HepG2 (cell line): ENCODE results near the gene KIAA0825. TPM values are rescaled to one million over a fixed set of nuclear protein-coding genes. Genes with fewer than 3 reads are reported as not detected.

ENCODE experiments used
- ATAC-seq: fragments of 200-7000 bp; cut with Tn5 transposase; 3 replicates; pipeline ENCODE4 v1.9.1; 2020; ENCODE audit warnings: mild to moderate bottlenecking, moderate library complexity
- BruUV-seq: library from RNA; stranded (reverse); fragments of 400-500 nt; replicated peaks from 2 replicates; lab custom pipeline; 2021; lab: Mats Ljungman, UMichigan
- CTCF ChIA-PET: fragments of 300-600 bp; formaldehyde crosslinking; extraction: SDS; loops from one replicate; lab custom pipeline; 2021; ENCODE audit warnings: low total read pairs, inconsistent platforms, low intra/inter-chr PET ratio; lab: Yijun Ruan, JAX
- POLR2A ChIA-PET: fragments of 350-600 bp; sonication (Branson Sonifier 250); formaldehyde crosslinking; loops from one replicate; lab custom pipeline; 2020; ENCODE audit warnings: antibody characterized with exemption, inconsistent platforms; lab: Yijun Ruan, JAX
- DNase-seq: peaks from one replicate; pipeline ENCODE4 v3.0.0-alpha.2; 2015; ENCODE audit warnings: low spot score
- FAIRE-seq: peaks from 3 replicates; lab custom pipeline; 2011; peaks lifted over from hg19 to GRCh38; lab: Jason Lieb, UNC
- H2AFZ ChIP-seq: one replicate; pipeline ENCODE4 v1.6.1; 2011; ENCODE audit warnings: low read length, inconsistent platforms
- H3K27ac ChIP-seq: fragments of 300-600 bp; 3 replicates; pipeline ENCODE4 v1.8.0; 2011; ENCODE audit warnings: mixed run types, mild to moderate bottlenecking, mixed read lengths, low read length, inconsistent platforms; ENCODE audit not compliant: insufficient read depth; ENCODE audit errors: extremely low read length
- H3K27me3 ChIP-seq, 2 experiments: fragments of 200-600 bp in 1 of 2; 2 replicates in 1 of 2; 3 replicates in 1 of 2; pipeline versions ENCODE4 v1.6.0 to v1.8.0; 2011; ENCODE audit warnings: low read length in 2 of 2, mild to moderate bottlenecking in 2 of 2, moderate library complexity in 2 of 2, inconsistent platforms in 1 of 2; ENCODE audit not compliant: insufficient read depth in 2 of 2, control insufficient read depth in 1 of 2
- H3K36me3 ChIP-seq, 2 experiments: fragments of 200-600 bp in 1 of 2; replicated peaks in 1 of 2; 2 replicates in 1 of 2; 3 replicates in 1 of 2; pipeline versions ENCODE4 v1.5.1 to v1.8.0; 2011; ENCODE audit warnings: low read length in 2 of 2, inconsistent platforms in 1 of 2; ENCODE audit not compliant: insufficient read depth in 2 of 2, control insufficient read depth in 1 of 2
- H3K4me1 ChIP-seq: 2 replicates; pipeline ENCODE4 v1.5.1; 2012; ENCODE audit warnings: low read length, inconsistent platforms; ENCODE audit not compliant: insufficient read depth
- H3K4me2 ChIP-seq: 2 replicates; pipeline ENCODE4 v1.6.0; 2011; ENCODE audit warnings: low read depth, low read length, inconsistent platforms
- H3K4me3 ChIP-seq, 3 experiments: fragments of 200-600 bp in 1 of 3; sonication (generic), shearing (Covaris generic) in 1 of 3; replicated peaks in 1 of 3; 2 replicates each; pipeline ENCODE4 v1.5.1; 2011 to 2016; ENCODE audit warnings: low read length in 3 of 3, inconsistent platforms in 2 of 3, low read depth in 2 of 3, mild to moderate bottlenecking in 2 of 3, control low read depth in 1 of 3, mixed read lengths in 1 of 3; ENCODE audit not compliant: insufficient read depth in 1 of 3
- H3K79me2 ChIP-seq: one replicate; pipeline ENCODE4 v1.6.1; 2011; ENCODE audit warnings: low read length, inconsistent platforms; ENCODE audit not compliant: insufficient read depth
- H3K9ac ChIP-seq: 2 replicates; pipeline ENCODE4 v1.6.0; 2011; ENCODE audit warnings: mild to moderate bottlenecking, low read depth, low read length, inconsistent platforms; ENCODE audit not compliant: insufficient read depth
- H3K9me3 ChIP-seq: 2 replicates; pipeline ENCODE4 v1.5.1; 2012; ENCODE audit warnings: mild to moderate bottlenecking, low read length
- H4K20me1 ChIP-seq: 2 replicates; pipeline ENCODE4 v1.6.0; 2011; ENCODE audit warnings: inconsistent platforms, mild to moderate bottlenecking, low read length, moderate library complexity; ENCODE audit not compliant: insufficient read depth
- DR1 ChIP-seq: sonication (generic); formaldehyde crosslinking; IDR thresholded peaks from 2 replicates; pipeline ENCODE4 v1.8.0; 2021; ENCODE audit warnings: mild to moderate bottlenecking, missing genetic modification reagents, inconsistent platforms
- FOXM1 ChIP-seq: sonication (generic); formaldehyde crosslinking; IDR thresholded peaks from 2 replicates; pipeline ENCODE4 v1.5.0; 2020; ENCODE audit warnings: missing genetic modification reagents
- GTF3A ChIP-seq: sonication (generic); formaldehyde crosslinking; conservative IDR thresholded peaks from 2 replicates; pipeline ENCODE4 v1.4.0; 2020; ENCODE audit warnings: mild to moderate bottlenecking, missing genetic modification reagents
- MAFG ChIP-seq: sonication (generic); formaldehyde crosslinking; IDR thresholded peaks from 2 replicates; pipeline ENCODE4 v1.5.1; 2020; ENCODE audit warnings: mild to moderate bottlenecking, missing genetic modification reagents
- NFKBIZ ChIP-seq: IDR thresholded peaks from 2 replicates; pipeline ENCODE4 v1.6.1; 2018; ENCODE audit warnings: missing genetic modification reagents, missing compliant biosample characterization
- PRMT3 ChIP-seq: sonication (generic); formaldehyde crosslinking; IDR thresholded peaks from 2 replicates; pipeline ENCODE4 v1.8.1; 2022; ENCODE audit warnings: low read depth, mild to moderate bottlenecking, moderate library complexity, missing genetic modification reagents, borderline replicate concordance
- SNAI1 ChIP-seq: sonication (generic); formaldehyde crosslinking; IDR thresholded peaks from 2 replicates; pipeline ENCODE4 v1.5.0; 2020; ENCODE audit warnings: mild to moderate bottlenecking, missing genetic modification reagents, borderline replicate concordance
- SOX13 ChIP-seq, 3 experiments: fragments of 450-650 bp in 1 of 3; sonication (generic) in 1 of 3; formaldehyde crosslinking in 1 of 3; IDR thresholded peaks in 2 of 3; conservative IDR thresholded peaks in 1 of 3; 2 replicates each; pipeline versions ENCODE4 v1.5.0 to v1.6.1; 2016 to 2020; ENCODE audit warnings: antibody characterized with exemption in 1 of 3, mild to moderate bottlenecking in 1 of 3, missing compliant biosample characterization in 1 of 3, missing genetic modification reagents in 1 of 3, moderate library complexity in 1 of 3
- TOE1 ChIP-seq: sonication (generic); formaldehyde crosslinking; IDR thresholded peaks from 2 replicates; pipeline ENCODE4 v1.4.0; 2020; ENCODE audit warnings: mild to moderate bottlenecking, missing genetic modification reagents
- ZNF282 ChIP-seq: fragments of 450-650 bp; IDR thresholded peaks from 2 replicates; pipeline ENCODE4 v1.6.1; 2018; ENCODE audit not compliant: partially characterized antibody
- ZNF34 ChIP-seq: sonication (generic); formaldehyde crosslinking; IDR thresholded peaks from 2 replicates; pipeline ENCODE4 v1.4.0; 2020; ENCODE audit warnings: mild to moderate bottlenecking, missing genetic modification reagents, borderline replicate concordance
- ZNF780A ChIP-seq: sonication (generic); formaldehyde crosslinking; IDR thresholded peaks from 2 replicates; pipeline ENCODE4 v1.8.0; 2022; ENCODE audit warnings: mild to moderate bottlenecking, missing genetic modification reagents, moderate library complexity
- ZSCAN21 ChIP-seq: sonication (generic); formaldehyde crosslinking; IDR thresholded peaks from 2 replicates; pipeline ENCODE4 v1.8.0; 2022; ENCODE audit warnings: mild to moderate bottlenecking, missing genetic modification reagents, moderate library complexity, borderline replicate concordance
- WGBS: methylation state at CpG from one replicate; pipeline ENCODE4 v1.1.6; 2017; ENCODE audit warnings: low lambda C conversion rate; 5-methylcytosine and 5-hydroxymethylcytosine counted together
- in situ Hi-C: cut with HindIII; loops from 2 replicates; pipeline ENCODE4 v1.10.0; 2017; ENCODE audit warnings: low pct_unique_long_range_greater_than_20kb; ENCODE audit not compliant: extremely low pct_ligation_motif_present
- intact Hi-C: fragments of 100-400 bp; cut with micrococcal nuclease; formaldehyde crosslinking; loops from one replicate; pipeline ENCODE4 v1.10.0; 2022; ENCODE audit not compliant: unreplicated experiment
- polyA plus RNA-seq, 8 experiments: library from polyadenylated mRNA; depleted of rRNA in 3 of 8; stranded (reverse) in 7 of 8; unstranded in 1 of 8; fragments of >200 nt; fragmentation: Illumina TruSeq in 4 of 8; extraction: Trizol in 4 of 8; gene quantifications; 2 replicates each; pipeline versions ENCODE4 v1.2.1 to v1.2.3, GENCODE V29; 2011 to 2016; ENCODE audit warnings: low read depth in 4 of 8, missing spikeins in 1 of 8, mixed read lengths in 1 of 8; ENCODE audit not compliant: insufficient read depth in 1 of 8
- total RNA-seq, 5 experiments: library from RNA; depleted of rRNA; stranded (reverse); fragments of >200 nt; fragmentation: Illumina TruSeq; extraction: Trizol; gene quantifications; 2 replicates each; pipeline ENCODE4 v1.2.3, GENCODE V29; 2016; ENCODE audit warnings: low read depth in 1 of 5
- TF ChIP-seq, protein P1 (sequence below): sonication (generic); formaldehyde crosslinking; IDR thresholded peaks from 2 replicates; pipeline ENCODE4 v1.5.0; 2020; ENCODE audit warnings: mild to moderate bottlenecking, missing genetic modification reagents
- TF ChIP-seq, protein P2 (sequence below): sonication (generic); formaldehyde crosslinking; IDR thresholded peaks from 2 replicates; pipeline ENCODE4 v1.8.0; 2022; ENCODE audit warnings: mild to moderate bottlenecking, missing genetic modification reagents, borderline replicate concordance

The KIAA0825 gene
- total and polyA plus RNA-seq, 2 of the 13 experiments (the other 11 are each of a cell fraction or from before 2014, with no cell fraction given) = 0.05 to 0.51 TPM

DNA sequence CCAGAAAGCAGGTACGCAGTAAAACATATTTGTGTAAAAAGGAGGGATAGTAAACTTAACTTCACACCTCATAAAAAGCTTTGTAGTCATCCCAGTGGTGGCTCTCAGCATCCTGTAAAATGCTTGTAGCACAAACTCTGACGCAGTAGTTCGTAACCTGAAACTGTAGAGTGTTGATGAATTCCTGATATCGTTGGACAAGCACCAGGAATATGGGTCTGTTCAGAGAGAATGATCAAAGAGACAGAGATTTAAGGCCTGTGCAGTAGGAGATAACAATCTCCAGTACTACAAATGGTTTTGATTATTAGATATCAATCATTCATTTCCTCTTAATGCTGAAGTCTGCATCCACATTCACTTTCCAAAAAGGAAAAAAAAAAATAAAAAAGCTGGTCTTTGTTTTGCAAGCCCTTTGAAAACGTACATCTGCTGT, 148.5 kb downstream of the KIAA0825 start:
- no peak overlapping the region for H2AFZ ChIP-seq
- ATAC-seq (no peak), FAIRE-seq (no peak), DNase-seq (no peak)
- no peaks in the 10 kb centered on the region for H3K27me3 ChIP-seq
- no peak overlapping the region for H3K27ac ChIP-seq
- H4K20me1 ChIP-seq = no peaks in the 10 kb centered on the region
- no peak overlapping the region for H3K4me2 ChIP-seq
- in situ Hi-C loops (no loop called here), intact Hi-C loops (no loop called here)
- H3K4me1 ChIP-seq = no peaks in the 10 kb centered on the region
- POLR2A ChIA-PET = no interaction called here
- no peaks in the 10 kb centered on the region for H3K9me3 ChIP-seq
- no peaks in the 10 kb centered on the region for H3K79me2 ChIP-seq
- H3K36me3 ChIP-seq = no peaks in the 10 kb centered on the region
- H3K4me3 ChIP-seq = no peak overlapping the region
- CTCF ChIA-PET = no interaction called here
- WGBS = 9% methylated on average over 5 of the region's 5 CpGs
- no peak overlapping the region for H3K9ac ChIP-seq
- TF ChIP-seq MAFG (CRISPR knock-in tag) = no peak
- TF ChIP-seq GTF3A (CRISPR knock-in tag) = no peak
- TF ChIP-seq, protein P1, sequence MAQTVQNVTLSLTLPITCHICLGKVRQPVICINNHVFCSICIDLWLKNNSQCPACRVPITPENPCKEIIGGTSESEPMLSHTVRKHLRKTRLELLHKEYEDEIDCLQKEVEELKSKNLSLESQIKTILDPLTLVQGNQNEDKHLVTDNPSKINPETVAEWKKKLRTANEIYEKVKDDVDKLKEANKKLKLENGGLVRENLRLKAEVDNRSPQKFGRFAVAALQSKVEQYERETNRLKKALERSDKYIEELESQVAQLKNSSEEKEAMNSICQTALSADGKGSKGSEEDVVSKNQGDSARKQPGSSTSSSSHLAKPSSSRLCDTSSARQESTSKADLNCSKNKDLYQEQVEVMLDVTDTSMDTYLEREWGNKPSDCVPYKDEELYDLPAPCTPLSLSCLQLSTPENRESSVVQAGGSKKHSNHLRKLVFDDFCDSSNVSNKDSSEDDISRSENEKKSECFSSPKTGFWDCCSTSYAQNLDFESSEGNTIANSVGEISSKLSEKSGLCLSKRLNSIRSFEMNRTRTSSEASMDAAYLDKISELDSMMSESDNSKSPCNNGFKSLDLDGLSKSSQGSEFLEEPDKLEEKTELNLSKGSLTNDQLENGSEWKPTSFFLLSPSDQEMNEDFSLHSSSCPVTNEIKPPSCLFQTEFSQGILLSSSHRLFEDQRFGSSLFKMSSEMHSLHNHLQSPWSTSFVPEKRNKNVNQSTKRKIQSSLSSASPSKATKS (CRISPR knock-in tag) = no peak
- TF ChIP-seq ZNF780A (CRISPR knock-in tag) = no peak
- TF ChIP-seq DR1 (CRISPR knock-in tag) = no peak
- no peak for TF ChIP-seq PRMT3 (CRISPR knock-in tag)
- no peak for TF ChIP-seq ZNF282
- TF ChIP-seq SNAI1 (CRISPR knock-in tag) = no peak
- TF ChIP-seq TOE1 = no peak
- no peak for TF ChIP-seq ZSCAN21
- no peak for TF ChIP-seq NFKBIZ (CRISPR knock-in tag)
- no peak for TF ChIP-seq SOX13 (IDR thresholded peaks at IDR 0.05)
- no peak for TF ChIP-seq SOX13 (CRISPR knock-in tag; conservative IDR thresholded peaks at IDR 0.05 in 1 of 2, IDR thresholded peaks at IDR 0.05 in 1 of 2)
- TF ChIP-seq ZNF34 = no peak
- TF ChIP-seq, protein P2, sequence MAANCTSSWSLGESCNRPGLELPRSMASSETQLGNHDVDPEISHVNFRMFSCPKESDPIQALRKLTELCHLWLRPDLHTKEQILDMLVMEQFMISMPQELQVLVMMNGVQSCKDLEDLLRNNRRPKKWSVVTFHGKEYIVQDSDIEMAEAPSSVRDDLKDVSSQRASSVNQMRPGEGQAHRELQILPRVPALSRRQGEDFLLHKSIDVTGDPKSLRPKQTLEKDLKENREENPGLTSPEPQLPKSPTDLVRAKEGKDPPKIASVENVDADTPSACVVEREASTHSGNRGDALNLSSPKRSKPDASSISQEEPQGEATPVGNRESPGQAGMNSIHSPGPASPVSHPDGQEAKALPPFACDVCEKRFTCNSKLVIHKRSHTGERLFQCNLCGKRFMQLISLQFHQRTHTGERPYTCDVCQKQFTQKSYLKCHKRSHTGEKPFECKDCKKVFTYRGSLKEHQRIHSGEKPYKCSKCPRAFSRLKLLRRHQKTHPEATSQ = no peak
- no peak for TF ChIP-seq FOXM1
- no TSS peak for BruUV-seq
